SK-N-MC (cell line): ENCODE measurements around the gene CTU1.

ENCODE experiments used
- DNase-seq: peaks from one replicate; pipeline ENCODE4 v3.0.0-alpha.2; 2011; ENCODE audit warnings: low read depth, low spot score
- H3K27ac ChIP-seq: fragments of 200-600 bp; sonication (generic); 2 replicates; pipeline ENCODE4 v1.5.1; 2016; ENCODE audit warnings: mixed run types
- H3K36me3 ChIP-seq: fragments of 200-600 bp; sonication (generic); 2 replicates; pipeline ENCODE4 v1.6.1; 2017; ENCODE audit warnings: antibody characterized with exemption, low read length, mixed read lengths; ENCODE audit not compliant: insufficient read depth
- H3K4me3 ChIP-seq: fragments of 200-600 bp; sonication (generic); 2 replicates; pipeline ENCODE4 v1.5.1; 2016
- H3K9ac ChIP-seq: fragments of 200-600 bp; sonication (generic); 2 replicates; pipeline ENCODE4 v1.8.0; 2017; ENCODE audit warnings: mixed run types, mixed read lengths; ENCODE audit not compliant: insufficient read length
- H3K9me3 ChIP-seq: fragments of 200-600 bp; sonication (generic); 2 replicates; pipeline ENCODE4 v1.6.1; 2017; ENCODE audit warnings: low read depth, mild to moderate bottlenecking, antibody characterized with exemption, low read length, moderate library complexity, mixed read lengths
- EZH2 ChIP-seq: fragments of 200-600 bp; sonication (generic); IDR thresholded peaks from one replicate; pipeline ENCODE4 v1.6.1; 2017; ENCODE audit warnings: antibody characterized with exemption
- FOXP2 ChIP-seq: optimal IDR thresholded peaks from 2 replicates; pipeline ENCODE3; 2011; ENCODE audit warnings: mild to moderate bottlenecking, moderate library complexity; ENCODE audit not compliant: insufficient read depth; ENCODE audit errors: extremely low read length, control extremely low read depth
- POLR2AphosphoS5 ChIP-seq: IDR thresholded peaks from 2 replicates; pipeline ENCODE4 v1.6.1; 2012; ENCODE audit warnings: mild to moderate bottlenecking, low read depth, low read length, borderline replicate concordance

Gene CTU1

GRCh38 chr19:51119101-51119500 lies 10.9 kb upstream of the CTU1 start:
- Histone ChIP-seq H3K4me3 (peak overlapping the region; percentile 1; the same call in 1 of the 2 replicates), H3K9ac (no peak overlapping the region), H3K36me3 (no peaks in the 10 kb centered on the region), H3K27ac (no peak overlapping the region), H3K9me3 (no peaks in the 10 kb centered on the region)
- TF ChIP-seq POLR2AphosphoS5: no peak
- no peak for TF ChIP-seq FOXP2
- no peak for TF ChIP-seq EZH2
- DNase-seq: no peak

GRCh38 chr19:51116736-51117286 lies 8.6 kb upstream of the CTU1 start:
- no peak for DNase-seq
- H3K4me3 ChIP-seq: no peak overlapping the region
- H3K9ac ChIP-seq: no peak overlapping the region
- TF ChIP-seq FOXP2: no peak
- TF ChIP-seq EZH2: peak; percentile 31
- H3K36me3 ChIP-seq: no peaks in the 10 kb centered on the region
- no peak overlapping the region for H3K27ac ChIP-seq
- H3K9me3 ChIP-seq: no peaks in the 10 kb centered on the region

- Histone ChIP-seq H3K27ac (no peak overlapping the region), H3K4me3 (no peak overlapping the region), H3K36me3 (no peaks in the 10 kb centered on the region), H3K9me3 (no peaks in the 10 kb centered on the region), H3K9ac (no peak overlapping the region)
- DNase-seq: no peak
- TF ChIP-seq EZH2 (no peak), POLR2AphosphoS5 (no peak), FOXP2 (no peak)
Observed at GRCh38 chr19:51114087-51114729, 6.0 kb upstream of the CTU1 start.

GRCh38 chr19:51111606-51112005 lies 3.4 kb upstream of the CTU1 start:
- H3K9me3 ChIP-seq: no peaks in the 10 kb centered on the region
- H3K27ac ChIP-seq: no peak overlapping the region
- TF ChIP-seq EZH2 (no peak), FOXP2 (no peak), POLR2AphosphoS5 (no peak)
- no peak for DNase-seq
- H3K4me3 ChIP-seq: no peak overlapping the region
- no peaks in the 10 kb centered on the region for H3K36me3 ChIP-seq
- H3K9ac ChIP-seq: no peak overlapping the region

GRCh38 chr19:51110666-51110971 lies 2.4 kb upstream of the CTU1 start:
- Histone ChIP-seq H3K36me3 (no peaks in the 10 kb centered on the region; the same call in 1 of the 2 replicates), H3K9me3 (no peaks in the 10 kb centered on the region), H3K9ac (no peak overlapping the region), H3K27ac (no peak overlapping the region), H3K4me3 (no peak overlapping the region)
- DNase-seq: no peak
- TF ChIP-seq FOXP2: no peak
- TF ChIP-seq EZH2: no peak
- TF ChIP-seq POLR2AphosphoS5: no peak

- Histone ChIP-seq H3K9ac (no peak overlapping the region), H3K4me3 (peak overlapping the region; percentile 92), H3K36me3 (peaks cover 2% of the 10 kb centered on the region; the same call in 1 of the 2 replicates), H3K9me3 (no peaks in the 10 kb centered on the region), H3K27ac (no peak overlapping the region)
- DNase-seq: no peak
- TF ChIP-seq FOXP2: no peak
- no peak for TF ChIP-seq EZH2
- no peak for TF ChIP-seq POLR2AphosphoS5
Observed at GRCh38 chr19:51108805-51109146, 567 bp upstream of the CTU1 start.

- Histone ChIP-seq H3K9me3 (no peaks in the 10 kb centered on the region), H3K36me3 (peaks cover 12% of the 10 kb centered on the region; the same call in 1 of the 2 replicates), H3K4me3 (peak overlapping the region; percentile 92), H3K9ac (peak overlapping the region; percentile 75), H3K27ac (no peak overlapping the region)
- no peak for DNase-seq
- TF ChIP-seq FOXP2 (no peak), EZH2 (no peak), POLR2AphosphoS5 (no peak)
Observed at GRCh38 chr19:51107406-51108065, 673 bp downstream of the CTU1 start.

GRCh38 chr19:51103926-51104341 lies 4.3 kb downstream of the CTU1 start:
- no peak for DNase-seq
- Histone ChIP-seq H3K9ac (no peak overlapping the region), H3K27ac (no peak overlapping the region), H3K4me3 (no peak overlapping the region), H3K36me3 (peaks cover 22% of the 10 kb centered on the region; the same call in 1 of the 2 replicates), H3K9me3 (no peaks in the 10 kb centered on the region)
- TF ChIP-seq FOXP2 (no peak), POLR2AphosphoS5 (no peak), EZH2 (no peak)

GRCh38 chr19:51102991-51103390 lies 5.2 kb downstream of the CTU1 start:
- TF ChIP-seq POLR2AphosphoS5 (no peak), EZH2 (no peak), FOXP2 (no peak)
- DNase-seq: no peak
- no peak overlapping the region for H3K4me3 ChIP-seq

More at GRCh38 chr19:51102991-51103390, 5.2 kb downstream of the CTU1 start:
- Histone ChIP-seq H3K9me3 (no peaks in the 10 kb centered on the region), H3K36me3 (peaks cover 23% of the 10 kb centered on the region; the same call in 1 of the 2 replicates), H3K9ac (no peak overlapping the region), H3K27ac (no peak overlapping the region)
